CD8-positive, alpha-beta memory T cell (primary cell): ENCODE results near the gene SANBR. TPM values are rescaled to one million over a fixed set of nuclear protein-coding genes. Genes with fewer than 3 reads are reported as not detected.

Source experiments
- polyA plus RNA-seq: library from polyadenylated mRNA; unstranded; fragments of 300-500 nt; fragmentation: Illumina TruSeq; gene quantifications from one replicate; pipeline ENCODE4 v1.2.3, GENCODE V29; 2021
- total RNA-seq, 2 experiments: library from RNA; stranded (reverse); gene quantifications; one replicate each; pipeline ENCODE4 v1.2.3, GENCODE V29; 2021

The SANBR gene
- total and polyA plus RNA-seq, 3 experiments from 2014 or later, result 1.1 to 3.7 (median 3.7) TPM

Other genes with a start within 250 kb of the SANBR start
- gene REL, start 184.3 kb upstream of the SANBR start, total RNA-seq, result 10 to 100 TPM; 45.6 to 47.6 TPM
- gene REL, start 184.3 kb upstream of the SANBR start, polyA plus RNA-seq, result 25.4 TPM
- gene PEX13, start 48.2 kb upstream of the SANBR start, total RNA-seq, result 10 to 100 TPM; 18.1 to 19.3 TPM
- 15.3 TPM for gene PEX13, start 48.2 kb upstream of the SANBR start, polyA plus RNA-seq
- gene PUS10, start 47.6 kb upstream of the SANBR start, total RNA-seq, result 10 to 100 TPM in 1 of 2 experiments, 1 to 10 TPM in 1; 10.0 to 10.5 TPM
- gene PUS10, start 47.6 kb upstream of the SANBR start, polyA plus RNA-seq, result 2.8 TPM
- 10 to 100 TPM; 12.5 to 14.1 TPM for gene C2orf74, start 96.3 kb downstream of the SANBR start, total RNA-seq
- 46.6 TPM for gene C2orf74, start 96.3 kb downstream of the SANBR start, polyA plus RNA-seq